Hepatocyte (in vitro differentiated cells): ENCODE results near the gene LEP.

Experiments used
- CTCF ChIP-seq: fragments of 200-600 bp; sonication (generic); IDR thresholded peaks from 2 replicates; pipeline ENCODE4 v1.5.1; 2016; ENCODE audit warnings: antibody characterized with exemption, mild to moderate bottlenecking; ENCODE audit not compliant: poor library complexity
- EZH2 ChIP-seq: fragments of 200-600 bp; sonication (generic); IDR thresholded peaks from 2 replicates; pipeline ENCODE4 v1.6.1; 2016; ENCODE audit warnings: antibody characterized with exemption, mild to moderate bottlenecking, borderline replicate concordance

GRCh38 chr7:128202287-128202957 is 38.7 kb upstream of the LEP start:
- TF ChIP-seq CTCF (no peak), EZH2 (no peak)
